NB4 (cell line): ENCODE measurements around the gene CASKIN1.

ENCODE experiments used
- CTCF ChIP-seq: IDR thresholded peaks from one replicate; pipeline ENCODE4 v1.5.1; 2012; ENCODE audit warnings: low read depth, low read length
- MYC ChIP-seq: IDR thresholded peaks from 2 replicates; pipeline ENCODE4 v1.6.1; 2011; ENCODE audit warnings: low read depth, low read length
- POLR2A ChIP-seq: IDR thresholded peaks from 2 replicates; pipeline ENCODE4 v1.6.1; 2011; ENCODE audit warnings: mild to moderate bottlenecking; ENCODE audit not compliant: insufficient read length; ENCODE audit errors: extremely low read depth

GRCh38 chr16:2206420-2206779 lies 10.0 kb upstream of the CASKIN1 start:
- TF ChIP-seq CTCF (no peak), POLR2A (no peak), MYC (no peak)
